KOPT-K1 (cell line): Measurements from ENCODE around the gene ZNF775.

Experiments used
- H3K27ac ChIP-seq: fragments of 200-600 bp; sonication (generic); 2 replicates; pipeline ENCODE4 v1.5.1; 2016; ENCODE audit warnings: antibody characterized with exemption, mild to moderate bottlenecking, low read depth, low read length; ENCODE audit not compliant: poor library complexity, severe bottlenecking
- H3K36me3 ChIP-seq: fragments of 200-600 bp; sonication (generic); 2 replicates; pipeline ENCODE4 v1.5.1; 2017; ENCODE audit warnings: antibody characterized with exemption, mild to moderate bottlenecking, low read length, moderate library complexity; ENCODE audit not compliant: insufficient read depth
- H3K9me3 ChIP-seq: fragments of 200-600 bp; sonication (generic); 2 replicates; pipeline ENCODE4 v1.5.1; 2017; ENCODE audit warnings: antibody characterized with exemption, low read length, mild to moderate bottlenecking; ENCODE audit not compliant: insufficient read depth, poor library complexity, severe bottlenecking

ZNF775 gene

GRCh38 chr7:150404172-150404804 is 25.2 kb downstream of the ZNF775 start:
- H3K36me3 ChIP-seq, result peaks cover 20% of the 10 kb centered on the region
- H3K9me3 ChIP-seq, result no peaks in the 10 kb centered on the region
- peak overlapping the region; percentile 95 for H3K27ac ChIP-seq

DNA sequence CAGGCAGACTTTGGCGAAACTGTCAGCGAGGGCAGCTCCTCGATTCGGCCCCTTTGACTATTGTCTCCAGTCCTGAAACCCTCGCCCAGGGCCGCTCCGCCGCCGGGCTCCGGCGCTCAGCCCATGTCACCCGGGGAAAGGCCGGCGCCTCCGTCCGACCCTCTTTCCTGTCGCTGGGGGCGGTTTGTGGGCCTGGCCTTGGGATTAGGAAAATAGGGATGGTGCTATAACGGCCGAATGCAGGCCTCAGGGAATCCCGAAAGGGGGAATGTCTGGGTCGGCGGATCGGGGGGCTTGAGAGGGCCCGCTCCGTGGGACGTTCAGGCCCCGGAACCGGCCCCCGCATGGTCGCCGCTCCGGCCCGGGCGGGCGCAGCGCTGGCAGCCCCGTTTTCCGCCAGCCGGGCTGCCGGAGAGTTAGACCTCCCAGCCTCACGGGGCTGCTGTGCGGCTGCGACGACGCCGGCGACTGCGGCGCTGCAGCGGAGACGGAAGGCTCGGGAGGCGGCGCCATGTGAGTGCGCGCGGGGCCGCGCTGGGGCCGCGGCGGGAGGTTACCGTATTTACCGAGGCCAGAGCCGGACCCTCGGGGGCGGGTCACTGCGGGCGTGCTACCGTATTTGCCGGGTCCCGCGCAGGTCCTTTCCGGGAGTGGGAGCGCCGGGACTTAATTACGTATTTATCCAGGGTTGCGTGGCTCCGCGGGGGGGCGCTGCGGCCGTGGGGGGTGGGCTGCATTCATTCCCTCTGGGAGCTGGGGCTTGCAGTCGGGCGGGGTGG is 25.9 kb downstream of the ZNF775 start:
- Histone ChIP-seq H3K9me3 (no peaks in the 10 kb centered on the region), H3K27ac (peak overlapping the region; percentile 95), H3K36me3 (peaks cover 21% of the 10 kb centered on the region)

DNA sequence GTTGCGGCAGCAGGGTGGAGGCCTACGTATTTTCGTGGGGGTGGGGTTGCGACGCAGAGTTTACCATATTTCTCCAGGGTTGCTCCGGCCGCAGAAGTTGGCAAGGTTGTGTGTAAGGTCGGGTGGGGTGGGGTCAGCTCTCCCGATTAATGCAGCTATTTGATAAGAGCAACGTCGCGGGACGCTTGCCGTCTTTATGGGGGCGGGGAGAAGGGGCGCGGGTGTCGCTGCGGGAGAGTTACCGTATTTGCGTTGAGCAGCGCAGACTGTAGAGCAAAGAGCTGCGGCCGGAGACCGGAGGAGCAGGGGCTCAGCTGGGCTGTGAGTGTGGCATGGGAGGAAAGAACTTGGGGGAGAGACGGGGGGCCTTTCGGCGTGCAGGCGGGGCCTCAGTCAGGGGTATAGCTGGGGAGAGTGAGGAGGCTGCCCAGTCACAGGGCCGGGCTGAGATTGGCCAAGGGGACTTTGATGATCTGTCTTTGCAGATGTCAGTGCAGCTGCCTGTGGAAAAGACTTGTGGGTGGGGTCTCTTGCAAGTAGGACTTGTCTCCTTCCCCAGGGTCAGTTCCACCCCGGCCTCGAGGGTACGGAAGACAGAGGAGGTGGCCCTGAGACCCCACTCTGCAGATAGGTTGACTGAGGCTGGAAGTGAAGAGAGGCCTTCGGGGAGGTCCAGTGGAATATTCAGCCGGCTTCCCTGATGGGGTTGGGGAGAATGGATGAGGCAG is 26.6 kb downstream of the ZNF775 start:
- peaks cover 28% of the 10 kb centered on the region for H3K36me3 ChIP-seq
- no peaks in the 10 kb centered on the region for H3K9me3 ChIP-seq
- H3K27ac ChIP-seq, result peak overlapping the region; percentile 95

DNA sequence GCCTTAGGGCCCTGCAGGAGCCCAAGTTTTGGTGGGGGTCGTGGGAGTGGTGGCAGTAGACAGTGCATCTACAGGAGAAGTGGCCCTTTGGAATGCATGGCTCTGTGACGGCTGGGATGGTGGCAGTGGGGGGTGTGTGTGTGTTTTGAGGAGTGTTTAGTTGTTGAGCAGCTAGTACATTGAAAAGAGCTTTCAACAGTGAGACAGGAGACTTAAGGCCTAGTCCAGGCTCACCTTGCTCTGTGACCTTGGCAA is 27.1 kb downstream of the ZNF775 start:
- peak overlapping the region; percentile 95 for H3K27ac ChIP-seq
- H3K9me3 ChIP-seq, result no peaks in the 10 kb centered on the region
- peaks cover 33% of the 10 kb centered on the region for H3K36me3 ChIP-seq

GRCh38 chr7:150406567-150407421 is 27.7 kb downstream of the ZNF775 start:
- H3K27ac ChIP-seq, result peak overlapping the region; percentile 95
- no peaks in the 10 kb centered on the region for H3K9me3 ChIP-seq
- H3K36me3 ChIP-seq, result peaks cover 39% of the 10 kb centered on the region

DNA sequence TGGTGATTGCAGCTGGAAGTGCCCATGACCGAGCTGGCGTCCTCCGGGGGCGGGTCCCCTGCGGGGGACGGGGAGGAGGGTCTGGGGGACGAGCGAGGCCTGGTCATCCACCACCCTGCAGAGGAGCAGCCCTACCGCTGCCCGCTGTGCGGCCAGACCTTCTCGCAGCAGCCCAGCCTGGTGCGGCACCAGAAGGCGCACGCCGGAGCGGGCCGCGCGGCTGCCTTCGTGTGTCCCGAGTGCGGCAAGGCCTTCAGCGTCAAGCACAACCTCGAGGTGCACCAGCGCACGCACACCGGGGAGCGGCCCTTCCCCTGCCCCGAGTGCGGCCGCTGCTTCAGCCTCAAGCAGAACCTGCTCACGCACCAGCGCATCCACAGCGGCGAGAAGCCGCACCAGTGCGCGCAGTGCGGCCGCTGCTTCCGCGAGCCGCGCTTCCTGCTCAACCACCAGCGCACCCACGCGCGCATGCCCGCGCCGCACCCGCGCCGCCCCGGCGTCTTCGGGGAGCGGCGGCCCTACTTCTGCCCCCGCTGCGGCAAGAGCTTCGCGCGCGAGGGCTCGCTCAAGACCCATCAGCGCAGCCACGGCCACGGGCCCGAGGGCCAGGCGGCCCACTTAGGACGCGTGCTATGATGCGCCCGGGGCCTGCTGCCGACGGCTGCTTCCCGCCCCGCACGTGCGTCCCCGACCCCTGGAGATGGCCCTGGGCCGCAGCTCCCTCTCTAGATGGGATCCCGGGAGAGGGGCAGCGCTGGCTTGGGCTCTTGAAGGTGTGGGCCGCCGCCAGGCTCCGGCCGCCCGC is 28.7 kb downstream of the ZNF775 start:
- peak overlapping the region; percentile 95 for H3K27ac ChIP-seq

DNA sequence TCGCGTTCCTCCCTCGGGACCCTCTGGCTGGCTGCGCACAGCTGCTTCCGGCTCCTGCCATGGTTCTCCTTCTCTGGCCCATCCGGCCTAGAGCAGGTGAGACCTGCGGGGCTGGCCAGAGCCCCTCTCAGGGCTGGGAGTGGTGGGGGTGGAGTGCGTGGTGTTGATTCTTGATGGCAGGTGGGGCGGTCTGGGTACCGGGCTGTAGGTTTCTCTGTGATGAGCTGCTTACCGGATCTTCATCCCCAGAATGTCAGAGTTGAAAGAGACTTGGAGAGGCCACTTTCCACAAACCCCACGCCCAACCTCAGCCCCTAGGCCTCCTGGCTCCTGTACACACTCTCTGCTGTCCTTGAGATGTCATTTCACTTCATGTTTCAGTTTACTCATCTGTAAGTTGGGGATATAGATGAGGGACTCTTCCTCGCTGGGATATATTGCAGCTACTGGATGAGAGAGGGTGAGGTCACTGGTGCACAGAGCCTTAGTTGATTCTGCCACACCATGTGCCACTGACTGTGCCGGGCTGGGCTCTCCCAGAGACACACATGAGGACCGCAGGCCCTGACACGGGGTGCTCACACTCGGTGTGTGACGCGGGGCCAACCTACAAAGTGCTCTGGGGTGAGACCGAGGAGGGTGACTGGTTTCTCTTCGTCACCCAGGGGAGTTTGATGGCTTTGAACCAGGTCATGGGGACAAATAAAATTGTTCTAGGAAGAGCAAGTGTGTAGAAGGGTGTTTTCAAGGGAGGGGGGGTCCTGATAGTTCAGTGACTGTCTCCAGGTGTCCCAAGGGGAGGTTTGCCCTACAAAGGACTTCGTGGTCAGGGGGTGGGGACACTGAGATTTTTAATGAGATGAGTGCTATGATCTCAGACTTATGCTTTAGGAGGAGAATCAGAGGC is 29.5 kb downstream of the ZNF775 start:
- H3K36me3 ChIP-seq, result peaks cover 57% of the 10 kb centered on the region
- H3K27ac ChIP-seq, result peak overlapping the region; percentile 95
- no peaks in the 10 kb centered on the region for H3K9me3 ChIP-seq

More for the DNA sequence above, 28.7 kb downstream of the ZNF775 start:
- Histone ChIP-seq H3K36me3 (peaks cover 49% of the 10 kb centered on the region), H3K9me3 (no peaks in the 10 kb centered on the region)

DNA sequence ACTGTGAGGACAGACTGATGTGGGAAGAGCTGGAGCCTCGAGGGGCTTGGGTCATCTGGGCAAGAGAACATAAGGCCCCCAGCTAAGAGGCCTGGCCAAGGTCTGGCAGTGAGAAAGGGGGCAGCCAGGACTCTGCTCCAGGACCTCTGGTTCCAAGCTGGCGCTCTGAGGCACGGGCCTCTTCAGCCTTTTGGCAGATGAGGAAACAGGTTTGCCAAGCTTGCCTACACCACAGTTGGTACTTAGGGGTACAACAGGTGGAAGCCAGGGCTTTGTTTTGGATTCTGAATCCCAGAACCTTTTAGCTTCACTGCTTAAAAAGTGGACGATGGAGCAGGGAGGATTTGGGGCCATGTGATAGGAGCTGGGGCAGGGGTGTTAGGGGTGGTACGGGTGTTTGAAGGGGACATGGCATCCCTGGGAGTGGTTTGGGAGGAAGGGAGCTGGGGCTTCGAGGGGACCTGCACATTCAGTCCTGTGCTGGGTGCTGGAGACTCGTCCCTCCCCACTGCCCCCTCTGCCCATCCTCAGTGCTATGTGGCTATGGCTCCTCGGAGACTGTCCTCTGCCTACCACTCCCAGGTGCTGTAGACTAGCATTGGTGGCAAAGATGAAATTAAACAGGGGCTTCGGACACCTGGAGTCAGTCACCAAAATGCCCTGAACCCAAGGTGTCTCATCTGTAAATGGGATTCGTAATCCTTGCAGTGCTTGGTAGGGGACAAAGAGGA is 30.3 kb downstream of the ZNF775 start:
- Histone ChIP-seq H3K9me3 (no peaks in the 10 kb centered on the region), H3K27ac (peak overlapping the region; percentile 95), H3K36me3 (peaks cover 59% of the 10 kb centered on the region)

DNA sequence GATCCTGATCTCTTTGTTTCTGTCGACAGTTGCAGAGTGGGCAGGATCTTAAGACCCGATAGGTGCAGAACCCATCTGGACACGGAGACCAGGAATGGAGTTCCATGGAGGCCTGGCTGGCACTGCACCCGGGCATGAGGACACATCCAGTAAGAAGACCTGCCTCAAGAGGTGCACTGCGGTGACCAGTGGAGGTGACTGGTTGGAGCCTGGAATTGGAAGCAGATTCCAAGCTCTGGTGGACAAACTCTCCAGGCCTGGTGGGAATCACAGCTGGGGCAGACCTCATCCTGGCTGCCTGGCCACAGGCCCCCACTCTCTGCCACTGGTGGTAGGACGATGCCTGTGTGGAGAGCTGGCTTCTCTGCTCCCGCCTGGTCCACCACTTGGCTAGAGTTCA is 31.0 kb downstream of the ZNF775 start:
- Histone ChIP-seq H3K27ac (peak overlapping the region; percentile 95), H3K36me3 (peaks cover 59% of the 10 kb centered on the region), H3K9me3 (no peaks in the 10 kb centered on the region)

- no peaks in the 10 kb centered on the region for H3K9me3 ChIP-seq
- peaks cover 59% of the 10 kb centered on the region for H3K36me3 ChIP-seq
- H3K27ac ChIP-seq, result no peak overlapping the region
These were observed 31.7 kb downstream of the ZNF775 start for GRCh38 chr7:150410680-150411346.

GRCh38 chr7:150411606-150412005 is 32.5 kb downstream of the ZNF775 start:
- H3K36me3 ChIP-seq, result peaks cover 59% of the 10 kb centered on the region
- H3K9me3 ChIP-seq, result no peaks in the 10 kb centered on the region
- no peak overlapping the region for H3K27ac ChIP-seq

DNA sequence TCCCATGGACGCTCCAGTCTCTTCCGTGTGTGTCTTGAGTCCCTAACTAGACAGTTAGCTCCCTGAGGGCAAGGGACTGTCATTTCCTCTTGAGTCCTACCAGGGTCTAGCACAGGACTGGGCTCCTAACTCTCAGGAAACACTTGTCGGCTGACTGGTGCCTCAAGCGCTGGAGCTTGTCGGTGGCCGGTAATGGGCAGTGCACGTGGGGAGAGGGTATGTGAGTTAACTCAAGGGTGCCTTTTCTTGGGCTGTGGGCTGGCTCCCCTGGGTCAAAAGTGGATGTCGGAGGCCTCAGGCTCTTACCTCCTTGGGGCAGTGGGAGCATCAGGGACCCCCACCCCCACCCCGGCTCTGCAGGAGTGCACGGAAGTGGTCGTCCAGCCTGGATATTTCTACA is 32.9 kb downstream of the ZNF775 start:
- Histone ChIP-seq H3K27ac (no peak overlapping the region), H3K9me3 (no peaks in the 10 kb centered on the region), H3K36me3 (peaks cover 59% of the 10 kb centered on the region)
